ES-I3 (cell line): ENCODE measurements around the gene ARNT2.

ENCODE experiments used
- H3K36me3 ChIP-seq: 2 replicates; pipeline ENCODE4 v1.6.1; 2013; ENCODE audit warnings: mild to moderate bottlenecking, low read length, control low read depth, moderate library complexity; ENCODE audit not compliant: insufficient read depth
- H3K4me1 ChIP-seq: 2 replicates; pipeline ENCODE4 v1.6.1; 2013; ENCODE audit warnings: mild to moderate bottlenecking, control low read depth, low read length; ENCODE audit not compliant: insufficient read depth
- H3K9ac ChIP-seq: 2 replicates; pipeline ENCODE4 v1.6.1; 2013; ENCODE audit warnings: low read depth, mild to moderate bottlenecking, low read length, moderate library complexity
- H3K9me3 ChIP-seq: 2 replicates; pipeline ENCODE4 v1.6.1; 2013; ENCODE audit warnings: mild to moderate bottlenecking, low read length, moderate library complexity; ENCODE audit not compliant: control insufficient read depth, insufficient read depth

The ARNT2 gene

GRCh38 chr15:80491163-80491847 lies 87.1 kb downstream of the ARNT2 start:
- peaks cover 10% of the 10 kb centered on the region for H3K4me1 ChIP-seq
- no peaks in the 10 kb centered on the region for H3K9me3 ChIP-seq
- H3K36me3 ChIP-seq = no peaks in the 10 kb centered on the region
- H3K9ac ChIP-seq = no peak overlapping the region

DNA sequence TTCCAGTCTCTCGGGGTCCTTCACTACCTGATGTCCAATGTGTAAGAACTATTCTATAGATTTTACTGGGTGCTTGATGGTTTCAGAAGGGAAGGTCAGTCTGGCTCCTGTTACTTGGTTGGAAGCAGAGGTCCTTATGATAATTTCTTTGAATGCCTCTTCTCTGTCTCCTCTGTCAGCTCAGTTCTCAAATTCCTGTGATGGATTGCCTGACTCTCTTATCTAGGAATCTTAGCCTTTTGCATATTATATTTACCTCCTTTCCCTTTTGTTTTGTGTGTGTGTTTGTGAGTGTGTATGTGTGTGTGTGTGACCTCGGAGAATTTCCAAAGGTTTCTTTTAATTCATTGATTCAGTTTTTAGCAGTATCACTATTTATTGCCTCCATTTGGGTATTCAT lies 88.2 kb downstream of the ARNT2 start:
- Histone ChIP-seq H3K9me3 (no peaks in the 10 kb centered on the region), H3K36me3 (no peaks in the 10 kb centered on the region), H3K9ac (no peak overlapping the region), H3K4me1 (peaks cover 10% of the 10 kb centered on the region)

DNA sequence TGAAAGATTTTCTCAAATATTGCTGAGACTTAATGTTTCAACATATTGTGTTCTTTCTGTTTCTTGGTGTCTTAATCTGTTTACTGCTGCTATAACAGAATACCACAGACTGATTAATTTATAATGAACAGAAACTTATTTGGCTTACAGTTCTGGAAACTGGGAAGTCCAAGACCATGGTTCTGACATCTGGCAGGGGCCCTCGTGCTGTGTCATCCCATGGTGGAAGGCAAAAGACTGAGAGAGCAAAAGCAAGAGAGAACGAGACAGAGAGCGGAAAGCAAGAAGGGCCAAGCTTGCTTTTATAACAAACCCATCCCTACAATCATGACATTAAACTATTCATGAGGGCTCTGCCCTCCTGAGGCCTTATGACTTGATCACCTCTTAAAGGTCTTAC lies 88.7 kb downstream of the ARNT2 start:
- H3K4me1 ChIP-seq = peaks cover 10% of the 10 kb centered on the region

GRCh38 chr15:80494351-80494751 lies 90.2 kb downstream of the ARNT2 start:
- H3K36me3 ChIP-seq = no peaks in the 10 kb centered on the region
- H3K9ac ChIP-seq = no peak overlapping the region
- peaks cover 10% of the 10 kb centered on the region for H3K4me1 ChIP-seq
- H3K9me3 ChIP-seq = no peaks in the 10 kb centered on the region

More for the DNA sequence above, 88.7 kb downstream of the ARNT2 start:
- H3K36me3 ChIP-seq = no peaks in the 10 kb centered on the region
- no peaks in the 10 kb centered on the region for H3K9me3 ChIP-seq
- H3K9ac ChIP-seq = no peak overlapping the region

DNA sequence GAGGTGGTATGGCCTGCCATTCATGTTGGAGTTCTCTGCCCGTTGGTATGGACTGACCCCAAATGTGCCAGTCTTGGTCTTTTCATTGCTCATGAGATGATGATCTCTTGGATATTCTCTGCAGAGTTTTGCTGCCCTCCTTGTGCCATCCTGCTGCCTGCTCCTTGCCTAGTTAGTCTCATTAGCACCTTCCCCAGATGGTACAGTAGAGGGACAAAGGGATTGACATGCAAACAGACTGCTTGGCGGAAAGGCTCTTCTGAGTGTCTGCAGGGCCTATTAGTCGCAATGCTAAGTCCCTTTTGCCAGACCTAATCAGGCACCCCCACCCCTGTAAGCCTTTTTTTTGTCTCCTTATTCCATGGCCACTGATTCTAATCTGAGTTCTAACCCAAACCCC lies 90.6 kb downstream of the ARNT2 start:
- Histone ChIP-seq H3K9me3 (no peaks in the 10 kb centered on the region), H3K9ac (no peak overlapping the region), H3K36me3 (no peaks in the 10 kb centered on the region), H3K4me1 (peaks cover 10% of the 10 kb centered on the region)

DNA sequence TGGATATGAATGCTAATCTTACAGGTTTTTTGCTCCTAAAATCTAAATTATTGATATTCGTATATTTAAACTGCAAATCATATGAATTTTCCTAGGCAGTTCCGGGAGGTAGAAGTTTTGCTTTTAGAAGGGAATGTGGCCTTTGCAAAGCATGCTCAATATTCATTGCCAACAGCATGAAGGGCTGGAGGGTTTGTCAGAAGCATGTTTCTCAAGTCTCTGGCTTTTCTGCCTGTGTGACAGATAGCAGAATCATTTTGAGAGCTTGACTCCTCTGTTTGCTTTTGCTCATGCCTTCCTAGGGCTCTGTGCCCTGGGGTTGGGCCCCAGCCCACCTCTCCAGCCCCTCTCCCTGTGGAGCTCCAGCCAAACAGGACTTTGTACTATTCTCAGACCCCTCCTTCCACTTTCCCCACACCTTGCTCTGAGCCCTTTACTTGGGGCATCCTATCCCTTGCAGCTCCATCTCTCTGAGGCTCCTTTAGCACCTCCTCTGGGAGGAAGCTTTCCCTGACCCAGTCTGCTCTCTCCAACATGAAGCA lies 91.3 kb downstream of the ARNT2 start:
- peaks cover 10% of the 10 kb centered on the region for H3K4me1 ChIP-seq
- H3K9ac ChIP-seq = no peak overlapping the region

GRCh38 chr15:80496096-80496495 lies 91.9 kb downstream of the ARNT2 start:
- Histone ChIP-seq H3K36me3 (no peaks in the 10 kb centered on the region), H3K4me1 (peaks cover 10% of the 10 kb centered on the region), H3K9me3 (no peaks in the 10 kb centered on the region), H3K9ac (no peak overlapping the region)

More for the DNA sequence above, 91.3 kb downstream of the ARNT2 start:
- Histone ChIP-seq H3K9me3 (no peaks in the 10 kb centered on the region), H3K36me3 (no peaks in the 10 kb centered on the region)

DNA sequence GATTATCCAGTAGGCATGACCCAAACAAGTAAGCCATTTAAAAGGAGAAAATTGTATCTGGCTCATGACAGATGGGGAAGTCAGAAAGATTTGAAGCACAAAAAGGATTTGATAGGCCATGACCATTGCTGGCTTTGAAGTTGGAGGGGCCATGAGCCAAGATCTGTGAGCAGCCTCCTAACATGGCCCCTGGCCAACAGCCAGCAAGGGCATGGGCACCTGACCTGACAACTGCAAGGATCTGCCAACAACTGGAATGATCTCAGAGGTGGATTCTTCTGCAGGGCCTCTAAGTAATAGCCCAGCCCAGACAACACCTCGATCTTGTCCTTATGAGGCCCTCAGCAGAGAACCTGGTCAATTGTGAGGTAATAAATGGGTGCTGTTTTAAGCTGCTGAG lies 93.0 kb downstream of the ARNT2 start:
- H3K4me1 ChIP-seq = peaks cover 10% of the 10 kb centered on the region
- no peaks in the 10 kb centered on the region for H3K9me3 ChIP-seq
- H3K9ac ChIP-seq = no peak overlapping the region
- no peaks in the 10 kb centered on the region for H3K36me3 ChIP-seq

DNA sequence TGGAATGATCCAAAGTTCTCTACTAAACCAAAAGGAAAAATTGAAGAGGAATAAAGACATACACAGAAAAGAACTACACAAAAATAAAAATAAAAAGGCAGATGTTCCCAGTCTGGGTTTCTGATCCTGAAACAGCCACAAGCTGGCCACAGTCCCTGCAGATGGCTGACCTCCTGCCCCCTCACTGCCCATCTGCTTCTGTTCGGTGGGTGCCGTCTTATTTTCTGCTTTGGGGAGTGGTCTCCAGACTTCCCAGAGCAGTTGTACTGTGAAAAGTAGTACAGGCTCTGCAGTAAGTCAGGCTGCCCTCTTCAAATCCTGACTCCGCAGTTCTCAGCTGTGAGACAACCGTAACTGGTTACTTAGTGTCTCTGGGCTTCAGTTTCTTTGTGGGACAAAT lies 94.5 kb downstream of the ARNT2 start:
- H3K36me3 ChIP-seq = no peaks in the 10 kb centered on the region
- peaks cover 10% of the 10 kb centered on the region for H3K4me1 ChIP-seq

GRCh38 chr15:80500021-80500420 lies 95.8 kb downstream of the ARNT2 start:
- H3K9ac ChIP-seq = no peak overlapping the region
- no peaks in the 10 kb centered on the region for H3K4me1 ChIP-seq
- H3K36me3 ChIP-seq = no peaks in the 10 kb centered on the region
- H3K9me3 ChIP-seq = no peaks in the 10 kb centered on the region

More for the DNA sequence above, 94.5 kb downstream of the ARNT2 start:
- H3K9ac ChIP-seq = no peak overlapping the region
- no peaks in the 10 kb centered on the region for H3K9me3 ChIP-seq

DNA sequence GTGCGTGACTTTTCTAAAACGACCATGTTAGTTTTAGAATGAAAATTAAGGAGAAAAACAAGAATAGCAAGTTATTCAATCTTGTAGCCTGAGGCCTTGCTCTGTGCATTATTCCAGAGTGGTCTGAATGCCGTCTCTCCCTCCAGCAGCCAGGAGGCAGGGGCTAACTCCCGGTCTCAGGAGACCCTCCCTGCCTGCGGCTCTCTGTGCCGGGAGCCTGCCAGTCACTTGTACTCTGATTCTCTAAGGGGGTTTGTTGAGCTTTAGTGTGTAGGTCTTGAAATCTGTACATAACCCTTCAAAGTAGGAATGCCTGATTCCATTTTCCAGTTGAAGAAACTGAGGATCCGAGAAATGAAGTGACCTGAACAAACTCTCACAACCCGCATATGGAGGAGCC lies 97.3 kb downstream of the ARNT2 start:
- Histone ChIP-seq H3K9me3 (no peaks in the 10 kb centered on the region), H3K9ac (no peak overlapping the region), H3K36me3 (no peaks in the 10 kb centered on the region), H3K4me1 (no peaks in the 10 kb centered on the region)

DNA sequence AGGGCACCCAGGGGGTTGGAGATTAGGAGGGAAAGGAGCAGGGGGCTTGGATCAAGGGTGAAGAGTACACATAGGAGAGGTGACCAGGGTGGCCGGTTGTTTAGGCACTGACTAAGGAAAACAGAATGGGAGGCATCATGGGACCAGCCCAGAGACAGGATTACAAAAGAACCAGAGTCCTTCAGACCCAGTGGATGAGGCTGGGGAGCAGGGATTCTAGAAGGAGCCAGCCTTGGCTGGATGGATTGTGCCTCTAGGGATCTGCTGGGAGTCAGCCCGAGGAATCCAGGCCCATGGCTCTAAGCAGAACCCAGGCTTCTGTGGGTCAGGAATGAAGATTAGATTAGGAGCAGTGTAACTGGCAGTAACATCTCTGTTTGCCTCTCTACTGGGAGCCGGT lies 98.6 kb downstream of the ARNT2 start:
- H3K36me3 ChIP-seq = no peaks in the 10 kb centered on the region
- no peak overlapping the region for H3K9ac ChIP-seq
- H3K4me1 ChIP-seq = no peaks in the 10 kb centered on the region
- no peaks in the 10 kb centered on the region for H3K9me3 ChIP-seq

DNA sequence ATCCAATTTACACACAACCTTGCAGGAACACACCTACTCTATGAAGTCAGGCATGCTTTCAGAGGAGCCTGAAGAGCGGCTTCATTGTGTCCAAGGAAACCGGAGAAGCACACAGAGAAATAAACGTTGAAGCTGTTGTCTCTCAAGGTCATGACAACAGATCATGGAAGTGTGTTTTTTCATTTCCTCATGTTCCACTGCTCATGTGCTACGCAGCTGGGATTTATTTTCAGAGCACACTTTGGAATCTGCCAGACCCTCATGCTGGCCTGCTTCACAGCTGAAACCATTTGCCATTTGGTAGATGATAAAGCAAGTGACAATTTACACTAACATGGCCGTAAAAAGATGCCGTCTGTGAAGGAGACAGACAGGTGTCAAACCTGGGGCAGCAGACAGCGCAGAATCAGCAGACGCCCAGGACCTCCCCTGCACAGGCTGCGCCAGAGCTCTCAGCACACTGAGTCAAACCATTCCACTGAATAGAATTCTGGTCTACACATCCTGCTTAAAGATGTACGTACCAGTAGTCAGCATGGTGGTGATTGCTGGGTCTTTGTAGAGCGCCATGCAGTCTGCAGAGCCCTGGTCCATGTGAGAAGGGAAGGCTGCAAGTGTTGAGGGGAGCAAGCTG lies 99.3 kb downstream of the ARNT2 start:
- H3K4me1 ChIP-seq = no peaks in the 10 kb centered on the region
- H3K9ac ChIP-seq = no peak overlapping the region
- H3K9me3 ChIP-seq = no peaks in the 10 kb centered on the region

DNA sequence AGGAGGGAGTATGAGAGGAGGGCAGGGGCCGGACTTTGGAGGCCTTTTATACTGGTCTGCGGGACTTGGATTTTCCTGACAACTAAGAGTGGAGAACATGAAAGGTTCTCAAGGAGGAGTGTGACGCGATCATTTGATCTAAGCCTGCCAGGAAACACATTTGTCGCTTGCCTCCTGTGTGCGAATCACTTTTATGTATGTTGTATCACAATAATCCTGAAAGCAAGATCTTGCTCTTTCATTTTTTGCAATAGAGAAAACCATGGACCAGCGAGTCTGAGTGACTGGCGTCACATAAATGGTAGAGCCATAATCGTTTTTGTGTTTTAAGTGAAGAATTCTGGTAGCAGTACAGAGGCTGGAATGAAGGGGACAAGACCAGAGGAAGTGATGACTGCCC lies 100.7 kb downstream of the ARNT2 start:
- no peaks in the 10 kb centered on the region for H3K36me3 ChIP-seq
- no peaks in the 10 kb centered on the region for H3K9me3 ChIP-seq
- no peaks in the 10 kb centered on the region for H3K4me1 ChIP-seq
- H3K9ac ChIP-seq = no peak overlapping the region

More for the DNA sequence above, 99.3 kb downstream of the ARNT2 start:
- H3K36me3 ChIP-seq = no peaks in the 10 kb centered on the region

DNA sequence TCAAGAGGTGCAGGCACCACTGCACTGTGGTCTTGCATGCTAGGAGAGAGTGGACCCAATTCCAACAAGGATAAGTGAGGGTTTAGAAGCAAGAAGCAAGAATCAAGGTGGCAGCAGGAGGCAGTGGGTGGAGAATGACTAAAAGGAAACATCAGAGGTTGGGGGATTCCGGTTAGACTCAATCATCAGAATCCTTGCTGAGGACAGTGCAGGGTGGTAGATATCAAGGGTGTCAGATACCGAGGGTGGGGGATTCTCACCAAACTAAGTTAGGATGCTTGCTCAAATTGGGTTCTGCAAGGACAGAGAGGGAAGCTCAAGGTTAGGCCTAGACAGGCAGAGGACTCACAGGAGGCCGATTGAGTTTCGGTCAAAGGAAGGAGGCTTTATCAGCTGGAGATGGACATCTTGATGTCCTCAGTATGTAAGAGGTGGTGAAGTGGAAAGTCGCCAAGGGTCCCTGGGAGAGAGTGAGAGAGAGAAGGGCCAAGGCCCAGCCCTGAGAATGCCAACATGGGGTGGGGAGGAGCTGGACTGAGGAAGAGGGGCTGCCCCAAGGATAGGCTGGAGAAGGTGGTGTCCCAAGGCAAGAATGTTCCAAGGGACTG lies 102.2 kb downstream of the ARNT2 start:
- H3K9ac ChIP-seq = no peak overlapping the region
- H3K9me3 ChIP-seq = no peaks in the 10 kb centered on the region
- H3K36me3 ChIP-seq = no peaks in the 10 kb centered on the region
- H3K4me1 ChIP-seq = no peaks in the 10 kb centered on the region
